ENCODE results near the gene TMEM39B.
"Not testable (repeated sequence)": the region's sequence is repeated elsewhere in the genome, so short reads cannot be mapped to it uniquely, and the experiment has no call there.

TMEM39B gene

DNA sequence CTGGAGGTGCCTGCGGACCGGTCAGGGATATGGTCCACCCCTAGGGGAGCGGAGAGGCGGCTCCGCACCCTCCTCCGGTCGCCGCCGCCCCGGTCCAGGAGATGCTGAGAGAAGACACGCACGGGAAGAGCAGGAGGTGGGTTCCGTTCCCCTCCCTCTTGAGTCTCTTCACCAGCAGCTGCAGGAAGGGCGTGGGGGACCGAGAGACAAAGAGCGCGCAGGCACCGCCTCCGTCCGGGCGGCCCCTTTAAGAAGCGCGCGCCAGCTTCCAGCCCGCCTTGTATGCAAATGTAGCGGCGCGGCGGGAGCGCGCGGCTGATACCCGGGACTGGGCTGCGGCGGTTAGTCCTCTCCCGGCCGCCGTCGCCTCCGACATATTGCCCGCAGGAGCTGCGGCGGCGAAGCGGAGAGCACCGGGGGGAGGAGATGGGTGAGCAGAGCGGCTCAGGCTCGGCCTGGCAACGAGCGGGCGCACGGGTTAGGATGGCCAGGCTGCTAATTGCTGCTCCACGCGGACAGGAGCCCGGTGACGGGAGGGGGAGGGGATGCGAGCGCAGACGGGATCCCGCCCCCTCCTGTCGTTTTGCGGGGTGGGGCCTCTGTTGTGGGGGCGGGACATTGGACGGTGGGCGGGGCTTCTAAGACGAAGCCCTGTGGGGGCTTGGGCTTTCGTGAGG is at the start of gene TMEM39B:
TMEM39B (plus strand) TSS at position 318 of the 677 bp plus-strand sequence; CDS start at position 427, 109 bp downstream.
- DNase-seq: peak; percentile 83 to 86

DNA sequence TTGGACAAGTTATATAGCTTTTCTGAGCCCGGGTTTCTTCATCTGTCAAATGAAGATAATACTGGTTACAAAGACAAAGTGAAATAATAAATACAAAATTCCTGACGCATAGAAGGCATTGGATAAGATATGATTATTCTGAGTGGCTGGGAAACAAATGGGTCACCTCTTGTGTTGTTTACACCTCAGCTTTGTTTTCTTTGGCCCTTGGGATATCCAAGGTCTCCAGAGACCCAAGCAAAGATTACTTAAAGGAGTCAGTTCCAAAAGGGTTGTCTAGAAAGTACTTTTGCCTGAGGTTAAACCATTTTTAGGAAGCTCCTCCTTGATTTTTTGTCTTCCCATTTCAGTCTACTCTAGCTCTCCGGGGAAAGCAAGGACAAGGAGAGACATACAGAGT is 49.4 kb upstream of the TMEM39B start:
- no peak for DNase-seq

DNA sequence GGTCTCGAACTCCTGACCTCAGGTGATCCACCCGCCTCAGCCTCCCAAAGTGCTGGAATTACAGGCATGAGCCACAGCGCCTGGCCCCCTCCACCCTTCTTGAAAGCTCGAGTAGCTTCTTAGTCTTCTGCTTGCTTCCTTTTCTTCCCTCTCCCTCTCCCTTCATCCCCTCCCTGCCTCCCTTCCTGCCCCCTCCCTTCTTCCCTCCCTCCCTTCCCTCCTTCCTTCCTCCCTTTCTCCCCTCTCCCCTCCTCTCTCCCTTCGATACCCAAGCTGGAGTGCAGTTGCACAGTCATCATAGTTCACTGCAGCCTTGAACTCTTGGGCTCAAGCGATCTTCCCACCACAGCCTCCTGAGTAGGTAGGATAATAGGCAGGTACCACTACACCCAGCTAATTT is 47.2 kb upstream of the TMEM39B start:
- no peak for DNase-seq

DNA sequence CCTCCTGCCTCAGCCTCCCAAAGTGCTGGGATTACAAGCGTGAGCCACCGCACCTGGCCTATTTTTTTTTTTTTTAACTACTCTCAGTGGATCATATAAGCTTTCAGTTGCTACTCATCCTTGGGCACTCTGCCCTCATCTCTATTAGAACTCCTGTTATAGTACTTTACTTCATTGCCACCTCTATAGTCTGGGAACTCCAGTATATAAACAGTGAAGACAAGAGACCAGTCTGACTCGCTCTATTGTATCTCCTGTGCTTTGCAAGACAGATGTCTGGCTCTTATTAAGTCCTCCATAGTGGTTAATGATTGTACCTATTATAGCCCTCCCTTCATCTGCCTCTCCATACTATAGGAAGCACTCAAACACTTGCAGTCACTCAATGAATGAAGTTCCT is 44.0 kb upstream of the TMEM39B start:
- no peak for DNase-seq

DNA sequence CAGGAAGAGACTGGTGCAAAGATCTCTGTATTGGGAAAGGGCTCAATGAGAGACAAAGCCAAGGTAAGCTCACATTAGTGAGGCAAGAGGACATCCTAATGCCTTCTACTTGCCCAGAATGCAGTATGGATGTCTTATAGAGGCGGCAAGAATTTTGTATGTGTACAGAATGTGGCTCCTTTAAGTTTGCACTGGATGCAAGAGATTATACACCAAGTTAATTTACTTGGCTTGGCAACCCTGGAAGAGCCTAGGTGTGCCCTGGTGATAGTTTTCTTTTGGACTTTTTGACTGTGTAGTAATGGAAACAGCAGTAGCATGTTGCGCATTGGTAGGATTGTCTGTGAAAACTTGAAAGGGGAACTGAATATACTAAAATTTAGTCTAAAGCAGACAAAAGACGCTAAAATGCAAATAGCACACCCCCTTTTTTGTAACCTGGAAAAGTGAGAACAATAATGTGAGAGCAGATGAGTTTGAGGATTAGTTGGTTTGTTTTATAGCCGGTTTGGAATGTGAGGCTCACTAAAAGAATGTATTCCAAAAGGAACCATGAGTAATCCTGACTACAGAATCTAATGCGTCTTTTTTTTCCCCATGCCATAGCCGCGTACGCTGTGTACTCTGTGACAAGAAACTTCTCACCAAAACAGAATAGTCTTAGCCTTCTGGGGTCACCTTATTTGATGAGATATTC is 41.0 kb upstream of the TMEM39B start:
- DNase-seq: no peak

DNA sequence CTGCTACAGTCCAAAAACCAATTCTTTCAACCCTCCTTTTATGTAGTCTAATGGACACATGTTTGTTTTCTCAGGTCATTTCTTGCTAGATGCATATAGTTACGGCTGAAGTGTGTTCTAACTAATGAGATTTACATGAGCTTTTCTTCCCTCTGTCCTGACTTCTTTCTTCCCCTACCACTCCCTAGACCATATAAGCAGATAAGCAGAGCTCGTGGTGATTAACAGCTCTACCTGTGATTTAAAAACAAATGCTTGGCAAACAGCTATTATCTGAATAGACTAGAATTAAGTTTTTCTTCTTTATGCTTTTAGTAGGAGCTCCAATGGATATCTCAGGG is 40.5 kb upstream of the TMEM39B start:
- DNase-seq: no peak

DNA sequence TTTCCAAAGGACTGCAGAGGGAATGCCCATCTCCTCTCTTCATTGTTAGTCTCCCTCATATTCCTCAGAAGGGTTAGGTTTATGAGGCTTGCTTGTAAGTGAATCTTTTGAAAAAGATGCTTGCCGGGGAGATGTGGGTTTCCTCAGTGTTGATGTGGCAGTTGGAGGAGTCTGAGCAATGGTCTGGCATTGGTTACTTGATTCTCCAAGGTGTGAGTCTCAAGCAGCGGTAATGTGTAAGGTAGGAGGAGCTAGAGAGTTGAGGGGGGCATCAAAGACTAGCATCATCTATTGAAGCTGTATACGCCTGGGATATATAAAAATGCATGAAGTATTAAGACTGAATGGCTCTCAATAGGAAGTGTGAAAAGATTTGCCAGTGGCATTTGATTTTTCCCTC is 37.6 kb upstream of the TMEM39B start:
- no peak for DNase-seq

DNA sequence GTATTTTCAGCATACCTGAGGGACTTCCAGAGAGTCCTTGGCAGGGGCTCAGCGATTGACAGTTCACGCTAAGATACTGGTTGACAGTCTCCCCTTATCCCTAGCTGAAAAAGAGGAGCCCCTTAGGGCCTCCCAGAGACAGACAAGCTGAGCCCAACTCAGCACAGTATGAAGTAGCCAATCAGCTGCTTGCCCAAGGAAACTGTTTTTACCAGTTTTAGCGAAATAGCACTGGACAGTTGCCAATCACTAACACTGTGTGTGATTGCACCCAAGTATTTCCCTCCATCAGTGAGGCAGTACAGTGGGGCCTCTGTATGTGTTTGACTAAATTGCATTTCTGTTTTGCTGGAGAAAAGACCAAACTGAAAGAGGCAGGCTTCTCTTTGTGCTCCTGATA is 32.0 kb upstream of the TMEM39B start:
- no peak for DNase-seq

DNA sequence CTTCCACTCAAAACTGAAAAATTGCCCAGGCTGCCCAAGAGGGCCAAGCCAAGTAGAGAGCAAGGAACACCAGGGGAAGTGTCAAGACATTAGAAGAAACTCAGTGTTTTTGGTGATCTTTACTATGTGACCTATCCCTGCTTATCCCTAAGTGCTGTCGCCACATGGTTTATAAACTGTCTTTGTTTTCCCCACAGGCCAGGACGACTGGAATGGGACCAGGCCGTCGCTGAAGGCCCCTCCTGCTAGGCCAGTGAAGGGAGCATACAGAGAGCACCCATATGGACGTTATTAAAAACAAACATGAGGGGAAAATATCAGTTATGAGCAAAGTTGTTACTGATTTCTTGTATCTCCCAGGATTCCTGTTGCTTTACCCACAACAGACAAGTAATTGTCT is 30.4 kb upstream of the TMEM39B start:
- DNase-seq: no peak

DNA sequence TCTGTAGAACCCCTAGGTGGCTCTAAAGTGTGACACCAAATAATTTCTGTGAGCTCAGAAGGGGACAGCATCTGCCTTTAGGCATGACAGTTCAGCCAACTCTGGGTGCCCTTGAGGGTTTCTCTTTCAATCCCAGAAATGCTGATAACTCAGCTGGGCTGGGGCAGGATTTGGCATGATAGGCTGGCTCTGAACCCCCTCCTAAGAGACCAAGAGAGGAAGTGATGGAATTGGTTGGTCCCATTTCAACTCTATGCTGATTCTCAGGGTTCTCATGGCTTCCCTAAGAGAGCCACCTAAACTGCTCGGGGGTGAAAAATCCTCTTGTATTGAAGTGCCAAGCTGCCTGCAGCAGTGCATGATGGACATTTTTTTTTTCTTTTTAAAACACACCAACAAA is 28.5 kb upstream of the TMEM39B start:
- no peak for DNase-seq

DNA sequence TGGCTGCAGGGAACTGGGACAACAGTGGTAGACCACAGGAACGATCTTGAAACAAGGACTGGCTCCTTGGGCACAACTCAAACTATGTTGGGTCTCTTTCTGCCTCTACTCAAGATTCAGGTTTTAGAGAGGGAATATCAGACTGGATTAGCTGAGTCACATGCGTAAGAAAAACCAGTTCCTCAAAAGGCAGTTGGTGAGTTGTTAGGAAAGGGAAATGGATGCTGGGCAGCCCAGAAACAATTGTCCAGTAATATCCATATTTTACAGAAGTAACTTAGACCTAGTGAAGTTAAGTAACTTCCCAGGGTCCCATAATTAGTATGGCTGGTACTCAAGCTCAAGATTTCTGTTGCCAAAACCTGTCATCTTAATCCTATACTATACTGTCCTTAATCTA is 27.0 kb upstream of the TMEM39B start:
- peak; percentile 45 to 59 for DNase-seq

DNA sequence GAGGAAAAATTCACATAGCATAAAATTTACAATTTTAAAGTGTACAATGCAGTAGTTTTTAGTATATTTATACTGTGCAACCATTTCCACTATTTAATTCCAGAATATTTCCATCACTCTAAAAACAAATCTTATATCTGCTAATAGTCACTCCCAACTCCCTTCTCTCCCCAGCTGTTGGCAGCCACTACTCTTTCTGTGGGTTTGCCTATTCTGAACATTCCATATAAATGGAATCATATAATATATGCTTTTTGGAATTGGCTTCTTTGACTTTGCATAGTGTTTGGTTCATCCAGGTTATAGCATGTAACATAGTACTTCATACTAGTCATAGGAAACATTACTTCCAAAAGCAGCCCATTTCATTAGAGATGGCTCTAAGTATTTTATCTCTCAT is 25.0 kb upstream of the TMEM39B start:
- DNase-seq: no peak

DNA sequence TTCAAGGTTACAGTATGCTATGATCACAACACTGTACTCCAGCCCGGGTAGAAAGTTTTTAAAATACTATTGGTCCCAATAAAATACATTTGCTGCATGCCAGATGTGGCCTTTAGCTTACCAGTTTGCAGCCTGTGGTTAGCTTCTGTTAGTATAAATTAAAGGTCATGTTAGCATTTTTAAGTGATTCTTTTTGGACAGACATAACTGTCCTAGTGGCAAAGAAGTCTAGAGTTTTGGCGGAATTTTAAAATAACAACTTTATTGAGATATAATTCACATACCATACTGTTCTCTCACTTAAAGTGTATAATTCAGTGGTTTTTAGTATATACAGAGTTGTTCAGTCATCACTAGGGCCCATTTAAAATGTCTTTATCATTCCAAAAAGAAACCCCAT is 24.3 kb upstream of the TMEM39B start:
- DNase-seq: no peak

DNA sequence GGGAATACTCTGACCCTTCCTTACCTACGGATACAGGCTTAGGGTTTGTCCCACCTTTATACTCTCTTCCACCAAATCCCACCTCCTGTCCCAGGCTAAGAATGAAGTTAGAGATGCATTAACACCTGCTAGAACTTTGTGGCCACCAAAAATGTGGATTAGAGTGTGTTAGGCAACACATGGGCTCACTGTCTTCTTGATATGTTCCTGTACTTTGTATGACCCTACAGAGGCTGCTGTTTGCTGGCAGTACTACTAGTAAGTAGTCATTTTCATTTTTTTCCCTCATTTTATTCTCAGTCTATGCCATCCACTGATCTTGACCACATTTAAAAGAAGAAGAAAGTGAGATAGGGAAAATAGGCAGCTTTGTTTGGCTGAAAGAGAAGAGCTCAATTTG is 21.0 kb upstream of the TMEM39B start:
- no peak for DNase-seq

DNA sequence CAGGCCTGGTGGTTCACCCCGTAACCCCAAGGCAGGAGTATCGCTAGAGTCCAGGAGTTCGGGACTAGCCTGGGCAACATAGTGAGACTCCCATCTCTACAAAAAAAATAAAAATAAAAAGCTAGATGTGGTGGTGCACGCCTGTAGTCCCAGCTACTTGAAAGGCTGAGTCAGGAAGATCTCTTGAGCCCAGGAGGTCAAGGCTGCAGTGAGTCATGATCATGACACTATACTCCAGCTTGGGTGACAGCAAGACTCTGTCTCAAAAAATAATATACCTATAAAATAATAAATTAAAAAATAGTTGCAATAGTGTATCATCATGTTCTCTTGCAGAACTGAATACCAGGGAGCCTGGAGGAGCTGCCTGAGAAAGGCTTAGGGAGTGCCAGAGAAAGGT is 19.9 kb upstream of the TMEM39B start:
- DNase-seq: no peak

DNA sequence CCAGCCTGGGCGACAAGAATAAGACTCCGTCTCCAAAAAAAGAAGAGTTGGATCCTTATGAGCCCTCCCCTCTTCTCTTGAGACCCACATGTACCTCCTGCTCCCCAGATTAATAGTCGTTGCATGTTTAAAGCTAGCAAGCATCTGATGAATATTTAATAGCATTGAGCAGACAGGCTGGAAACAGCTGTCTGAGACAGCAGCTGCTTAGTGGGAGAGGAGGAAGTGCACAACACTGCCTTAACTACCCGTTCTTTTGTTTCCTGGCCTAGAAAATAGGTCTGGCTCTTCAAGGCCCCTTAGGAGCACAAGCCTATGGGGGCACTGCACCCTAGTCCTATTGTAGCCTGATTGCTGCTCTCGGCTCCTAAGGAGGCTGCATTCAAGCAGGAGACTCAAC is 17.3 kb upstream of the TMEM39B start:
- DNase-seq: no peak

DNA sequence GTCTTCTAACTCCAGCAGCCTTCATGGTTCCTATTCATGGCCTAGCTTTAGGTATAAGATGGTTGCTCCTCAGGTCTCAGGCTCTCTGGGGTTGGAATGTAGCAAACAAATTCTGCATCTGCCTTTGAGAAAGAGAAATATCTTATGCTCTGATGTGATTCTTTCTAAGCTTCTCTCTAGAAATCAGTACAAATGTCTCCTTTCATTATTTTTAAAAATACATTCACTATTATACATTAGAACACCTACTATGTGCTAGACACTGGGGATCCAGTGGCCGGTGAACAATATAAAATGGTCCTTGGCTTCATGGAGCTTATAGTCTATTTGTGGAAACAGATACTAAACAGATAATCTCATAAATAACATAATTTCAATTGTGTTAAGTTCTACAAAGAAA is 16.1 kb upstream of the TMEM39B start:
- DNase-seq: no peak

DNA sequence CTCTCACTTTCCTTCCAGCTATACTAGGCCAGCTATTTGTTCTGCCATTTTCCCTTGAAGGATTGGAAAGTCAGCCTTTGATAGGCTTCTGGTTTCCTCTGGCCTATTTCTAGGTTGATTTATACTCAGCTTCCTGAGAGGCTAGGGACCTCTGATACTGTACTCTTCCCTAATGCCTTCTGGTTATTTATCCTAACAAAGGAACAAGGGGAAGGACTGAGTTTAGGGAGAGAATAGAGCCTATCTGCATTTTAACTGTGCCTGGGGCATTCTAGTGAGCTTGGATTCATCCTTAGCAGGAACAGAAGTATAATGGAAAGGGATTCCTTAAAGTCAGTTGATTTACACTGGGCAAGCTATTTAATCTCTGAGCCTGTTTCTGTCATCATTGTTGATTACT is 11.8 kb upstream of the TMEM39B start:
- no peak for DNase-seq

DNA sequence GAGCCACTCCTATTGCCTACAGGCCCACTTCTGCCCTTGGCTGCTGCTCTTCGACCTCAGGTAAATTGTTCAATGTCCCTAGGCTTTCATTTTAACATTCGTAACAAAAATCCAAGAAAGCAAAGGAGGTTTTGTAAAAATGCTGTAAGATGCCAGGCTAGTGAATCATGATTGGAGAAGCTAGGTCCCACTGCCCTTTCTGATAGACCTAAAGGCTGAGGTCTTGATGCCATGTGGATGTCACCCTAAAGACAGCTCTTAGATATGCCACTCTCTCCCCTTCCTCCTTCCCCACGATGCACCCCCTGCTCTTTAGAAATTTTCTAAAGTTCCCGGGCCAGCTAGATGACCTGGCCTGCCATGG is 9.9 kb upstream of the TMEM39B start:
- DNase-seq: no peak

DNA sequence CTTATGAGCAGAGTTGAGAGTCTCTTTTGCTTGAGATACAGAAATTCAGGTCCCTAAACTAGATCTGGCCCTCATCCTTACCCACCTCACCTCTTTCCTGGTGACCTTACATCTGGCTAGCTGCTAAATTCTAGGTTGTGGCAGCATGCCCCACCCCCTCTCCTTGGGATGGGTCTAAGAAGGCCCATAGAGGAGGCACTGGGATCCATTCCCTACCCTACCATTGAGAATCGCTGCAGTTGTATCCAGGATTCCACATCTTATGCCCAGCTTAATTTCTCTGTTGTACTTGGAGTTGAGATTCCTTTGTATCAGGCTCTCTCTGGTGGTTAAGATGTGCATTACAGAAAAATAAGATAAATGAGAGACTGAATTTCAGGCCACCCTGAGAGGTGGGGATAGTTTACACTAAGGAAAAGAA is 9.5 kb upstream of the TMEM39B start:
- peak; percentile 40 to 44 for DNase-seq

DNA sequence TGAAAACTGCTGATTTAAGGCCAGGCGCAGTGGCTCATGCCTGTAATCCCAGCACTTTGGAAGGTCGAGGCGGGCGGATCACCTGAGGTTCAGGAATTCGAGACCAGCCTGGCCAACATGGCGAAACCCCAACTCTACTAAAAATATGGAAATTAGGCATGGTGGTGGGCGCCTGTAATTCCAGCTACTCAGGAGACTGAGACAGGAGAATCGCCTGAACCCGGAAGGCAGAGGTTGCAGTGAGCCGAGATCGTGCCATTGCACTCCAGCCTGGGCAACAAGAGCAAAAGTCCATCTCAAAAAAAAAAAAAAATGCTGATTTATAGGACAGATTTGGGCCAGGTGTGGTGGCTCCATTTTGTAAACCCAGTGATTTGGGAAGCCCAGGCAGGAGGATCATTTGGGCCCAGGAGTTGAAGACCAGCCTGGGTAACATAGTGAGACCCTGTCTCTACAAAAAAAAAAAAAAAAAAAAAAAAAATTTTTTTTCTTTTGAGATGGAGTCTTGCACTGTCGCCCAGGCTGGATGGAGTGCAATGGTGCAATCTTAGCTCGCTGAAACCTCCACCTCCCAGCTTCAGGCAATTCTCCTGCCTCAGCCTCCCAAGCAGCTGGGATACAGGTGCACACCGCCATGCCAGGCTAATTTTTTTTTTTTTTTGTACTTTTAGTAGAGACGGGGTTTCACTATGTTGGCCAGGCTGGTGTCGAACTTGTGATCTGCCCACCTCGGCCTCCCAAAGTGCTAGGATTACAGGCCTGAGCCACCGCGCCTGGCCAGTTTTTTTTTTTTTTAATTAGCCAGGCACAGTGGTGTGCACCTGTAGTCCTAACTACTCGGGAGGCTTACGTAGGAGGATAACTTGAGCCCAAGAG is 6.9 kb upstream of the TMEM39B start:
- DNase-seq: not testable (repeated sequence)

DNA sequence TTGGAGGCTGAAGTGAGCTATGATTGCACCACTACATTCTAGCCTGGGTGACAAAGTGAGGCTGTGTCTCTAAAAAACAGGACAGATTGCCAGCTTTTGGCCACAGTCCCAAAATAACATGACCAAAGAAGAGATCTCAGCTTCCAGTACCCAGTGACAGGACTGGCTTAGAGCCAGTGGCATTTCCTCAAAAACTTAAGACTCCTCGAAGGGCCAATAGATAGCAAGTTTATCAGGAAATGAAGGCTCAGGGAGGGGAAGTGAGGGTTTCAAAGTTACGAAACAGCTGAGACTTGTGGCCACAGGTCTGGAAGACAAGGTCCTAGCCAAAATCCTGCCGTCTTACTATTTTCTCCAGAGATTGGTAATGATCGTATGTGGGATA is 6.3 kb upstream of the TMEM39B start:
- DNase-seq: peak; percentile 99

DNA sequence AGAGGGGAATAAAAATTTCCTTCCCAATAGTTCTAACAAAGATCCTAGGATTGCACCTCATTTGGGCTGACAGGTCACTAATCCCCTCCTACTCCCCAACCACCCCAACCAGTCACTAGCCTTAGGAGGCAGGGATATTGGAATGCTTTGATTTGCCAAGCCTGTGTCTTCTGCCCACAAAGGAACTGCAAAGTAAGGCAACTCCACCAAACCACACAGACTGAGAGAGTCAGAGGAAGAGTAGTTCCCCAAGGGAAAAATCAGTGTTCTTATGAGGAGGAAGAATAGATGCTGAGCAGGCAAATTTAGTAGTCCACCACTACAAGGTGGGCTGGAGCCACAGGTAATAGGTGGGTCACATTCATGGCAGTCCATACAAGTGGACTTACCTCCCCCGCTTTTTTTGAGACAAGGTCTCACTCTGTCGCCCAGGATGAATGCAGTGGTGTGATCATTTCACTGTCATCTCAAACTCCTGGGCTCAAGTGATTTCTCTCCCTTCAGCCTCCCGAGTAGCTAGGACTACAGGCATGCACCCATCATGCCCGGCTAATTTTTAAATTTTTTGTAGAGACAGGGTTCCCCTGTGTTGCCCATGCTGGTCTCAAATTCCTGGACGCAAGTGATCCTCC is 3.7 kb upstream of the TMEM39B start:
- no peak for DNase-seq
